ENCODE measurements around the gene ATPAF2.

GRCh38 chr17:17989618-17990017 lies 49.4 kb downstream of the ATPAF2 start:
- no peak for TF ChIP-seq CTCF (conservative IDR thresholded peaks at IDR 0.05)
- no peak for TF ChIP-seq EZH2 (IDR thresholded peaks at IDR 0.05; ENCODE audit: low read depth)

Measured in PC-9 (cell line).